Measurements from ENCODE around the gene SLCO4A1. TPM values are rescaled to one million over a fixed set of nuclear protein-coding genes. Genes with fewer than 3 reads are reported as not detected.

SLCO4A1 gene
- total RNA-seq, 4 donors from 2014 or later: 6.7 to 22.1 (median 14.4) TPM

DNA sequence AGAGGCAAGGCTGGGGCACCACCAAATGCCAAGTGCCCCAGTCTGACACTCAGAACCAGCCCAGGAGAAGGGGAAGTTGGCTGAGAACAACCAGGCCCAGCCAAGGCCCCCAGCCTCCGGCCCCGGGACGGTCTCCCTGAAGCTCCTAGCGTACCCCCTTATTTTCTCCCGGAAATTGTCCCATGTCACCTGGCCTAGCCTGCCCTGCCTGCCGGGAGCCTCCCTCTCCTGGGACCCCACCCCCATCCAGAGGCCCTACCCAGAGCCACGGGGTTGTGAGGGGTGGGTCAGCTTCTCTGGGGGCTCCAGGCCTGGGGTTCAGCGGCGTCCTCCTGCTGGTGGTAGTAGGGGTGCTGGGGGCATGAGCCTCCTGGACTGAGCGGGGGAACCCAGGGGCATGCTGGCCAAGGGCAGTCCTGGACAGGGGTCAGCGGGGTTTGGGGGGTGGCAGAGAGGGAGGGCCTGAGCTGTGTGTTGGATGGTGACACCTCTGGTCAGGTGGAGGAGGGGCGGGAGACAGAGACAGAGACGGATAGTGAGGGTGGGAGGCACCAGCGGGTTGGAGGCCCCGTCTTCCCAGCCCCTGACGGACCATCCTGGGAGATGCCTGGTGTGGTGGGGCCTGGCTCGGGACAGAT, 7.9 kb upstream of the SLCO4A1 start:
- Histone ChIP-seq H3K36me3 (no peaks in the 10 kb centered on the region), H3K27ac (no peak overlapping the region), H3K27me3 (peaks cover 0 to 94% (median 0%) of the 10 kb centered on the region in 4 donors), H3K9me3 (no peaks in the 10 kb centered on the region), H3K4me3 (no peak overlapping the region), H3K4me1 (no peaks in the 10 kb centered on the region)
- intact Hi-C loops (cut with DNase I): no loop called here
- no peak for TF ChIP-seq POLR2A (IDR thresholded peaks at IDR 0.05)
- TF ChIP-seq, protein P1, sequence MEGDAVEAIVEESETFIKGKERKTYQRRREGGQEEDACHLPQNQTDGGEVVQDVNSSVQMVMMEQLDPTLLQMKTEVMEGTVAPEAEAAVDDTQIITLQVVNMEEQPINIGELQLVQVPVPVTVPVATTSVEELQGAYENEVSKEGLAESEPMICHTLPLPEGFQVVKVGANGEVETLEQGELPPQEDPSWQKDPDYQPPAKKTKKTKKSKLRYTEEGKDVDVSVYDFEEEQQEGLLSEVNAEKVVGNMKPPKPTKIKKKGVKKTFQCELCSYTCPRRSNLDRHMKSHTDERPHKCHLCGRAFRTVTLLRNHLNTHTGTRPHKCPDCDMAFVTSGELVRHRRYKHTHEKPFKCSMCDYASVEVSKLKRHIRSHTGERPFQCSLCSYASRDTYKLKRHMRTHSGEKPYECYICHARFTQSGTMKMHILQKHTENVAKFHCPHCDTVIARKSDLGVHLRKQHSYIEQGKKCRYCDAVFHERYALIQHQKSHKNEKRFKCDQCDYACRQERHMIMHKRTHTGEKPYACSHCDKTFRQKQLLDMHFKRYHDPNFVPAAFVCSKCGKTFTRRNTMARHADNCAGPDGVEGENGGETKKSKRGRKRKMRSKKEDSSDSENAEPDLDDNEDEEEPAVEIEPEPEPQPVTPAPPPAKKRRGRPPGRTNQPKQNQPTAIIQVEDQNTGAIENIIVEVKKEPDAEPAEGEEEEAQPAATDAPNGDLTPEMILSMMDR (IDR thresholded peaks at IDR 0.05): no peak
- 70 to 82% methylated on average over 4 to 10 of the region's 17 CpGs for WGBS, 2 donors
- DNase-seq: no peak

DNA sequence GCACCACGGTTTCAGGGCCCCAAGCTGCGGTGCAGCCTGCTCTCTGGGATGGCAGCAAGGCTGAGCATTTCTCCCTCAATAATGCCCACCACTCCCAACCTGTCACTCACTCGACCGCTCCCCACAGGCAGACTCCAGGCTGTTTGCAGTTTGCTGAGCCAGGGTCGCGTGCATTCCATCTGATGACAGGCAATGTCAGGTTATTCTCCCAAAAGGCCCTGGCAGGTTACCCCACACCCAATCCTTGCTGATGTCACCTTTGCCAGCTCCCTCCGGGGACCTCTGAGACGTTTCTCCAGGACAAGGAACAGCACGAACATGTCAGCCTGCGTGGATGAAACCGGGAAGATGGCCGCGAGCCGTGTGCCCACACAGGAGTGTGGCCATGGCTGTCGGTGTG, 7.1 kb upstream of the SLCO4A1 start:
- H3K4me1 ChIP-seq: no peaks in the 10 kb centered on the region
- H3K36me3 ChIP-seq: no peaks in the 10 kb centered on the region
- TF ChIP-seq, protein P1 (IDR thresholded peaks at IDR 0.05): no peak
- TF ChIP-seq POLR2A (IDR thresholded peaks at IDR 0.05): no peak
- no peak overlapping the region for H3K4me3 ChIP-seq
- 75 to 87% methylated on average over 13 of the region's 15 CpGs for WGBS, 2 donors
- H3K9me3 ChIP-seq: no peaks in the 10 kb centered on the region
- intact Hi-C loops (cut with DNase I): no loop called here
- H3K27me3 ChIP-seq: peaks cover 0 to 96% (median 0%) of the 10 kb centered on the region in 4 donors
- DNase-seq: no peak
- no peak overlapping the region for H3K27ac ChIP-seq

DNA sequence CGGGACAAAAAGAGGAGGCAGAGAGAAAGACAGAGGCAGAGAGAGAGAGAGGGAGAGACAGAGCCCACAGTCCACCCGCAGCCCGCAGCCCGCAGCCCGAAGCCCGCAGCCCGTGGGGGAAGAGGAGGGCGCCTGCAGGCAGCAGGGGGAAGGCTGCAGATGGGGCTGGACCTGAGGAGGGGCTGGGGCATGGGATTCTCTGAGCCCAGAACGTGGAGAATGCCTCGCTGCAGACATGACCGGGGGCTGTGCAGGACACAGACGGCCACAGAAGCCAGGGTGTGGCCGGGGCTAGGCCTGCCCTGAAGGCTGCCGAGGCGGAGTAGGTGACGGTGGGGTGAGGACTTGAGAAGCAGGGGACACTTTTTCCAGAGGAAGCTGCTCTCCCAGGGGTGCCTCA, 6.5 kb upstream of the SLCO4A1 start:
- Histone ChIP-seq H3K9me3 (no peaks in the 10 kb centered on the region), H3K4me1 (no peaks in the 10 kb centered on the region), H3K4me3 (no peak overlapping the region), H3K27me3 (peaks cover 0 to 98% (median 0%) of the 10 kb centered on the region in 4 donors), H3K36me3 (no peaks in the 10 kb centered on the region), H3K27ac (no peak overlapping the region)
- 60 to 79% methylated on average over 15 to 16 of the region's 16 CpGs for WGBS, 2 donors
- intact Hi-C loops (cut with DNase I): no loop called here
- TF ChIP-seq, protein P1 (IDR thresholded peaks at IDR 0.05): no peak
- no peak for TF ChIP-seq POLR2A (IDR thresholded peaks at IDR 0.05)
- no peak for DNase-seq

DNA sequence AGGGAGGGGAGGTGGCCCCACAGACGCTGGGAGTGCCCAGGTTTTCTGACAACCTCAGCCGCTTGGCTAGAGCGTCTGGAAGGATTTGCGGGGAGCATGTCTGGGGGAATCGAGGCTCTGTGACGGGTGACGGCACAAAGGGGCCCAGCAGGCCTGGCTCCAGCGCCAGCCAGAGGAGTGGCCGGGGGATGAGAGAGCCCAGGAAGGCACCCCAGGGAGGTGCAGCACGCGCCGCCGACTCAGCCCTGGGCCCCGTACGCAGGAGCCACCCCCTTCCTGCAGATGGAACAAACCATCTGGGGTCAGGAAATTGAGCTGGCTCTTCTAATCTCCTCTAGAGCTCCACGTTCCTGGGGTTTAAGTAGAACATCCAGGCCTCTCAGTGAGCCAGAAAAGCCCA, 5.9 kb upstream of the SLCO4A1 start:
- no peaks in the 10 kb centered on the region for H3K9me3 ChIP-seq
- H3K4me1 ChIP-seq: peaks cover 0 to 4% (median 2%) of the 10 kb centered on the region in 3 donors
- peaks cover 0 to 98% (median 0%) of the 10 kb centered on the region in 4 donors for H3K27me3 ChIP-seq
- H3K4me3 ChIP-seq: no peak overlapping the region
- H3K27ac ChIP-seq: no peak overlapping the region
- intact Hi-C loops (cut with DNase I): no loop called here
- DNase-seq: no peak
- H3K36me3 ChIP-seq: no peaks in the 10 kb centered on the region
- TF ChIP-seq POLR2A (IDR thresholded peaks at IDR 0.05): no peak
- TF ChIP-seq, protein P1 (IDR thresholded peaks at IDR 0.05): no peak
- WGBS, 2 donors: 35 to 42% methylated on average over 15 to 16 of the region's 16 CpGs

DNA sequence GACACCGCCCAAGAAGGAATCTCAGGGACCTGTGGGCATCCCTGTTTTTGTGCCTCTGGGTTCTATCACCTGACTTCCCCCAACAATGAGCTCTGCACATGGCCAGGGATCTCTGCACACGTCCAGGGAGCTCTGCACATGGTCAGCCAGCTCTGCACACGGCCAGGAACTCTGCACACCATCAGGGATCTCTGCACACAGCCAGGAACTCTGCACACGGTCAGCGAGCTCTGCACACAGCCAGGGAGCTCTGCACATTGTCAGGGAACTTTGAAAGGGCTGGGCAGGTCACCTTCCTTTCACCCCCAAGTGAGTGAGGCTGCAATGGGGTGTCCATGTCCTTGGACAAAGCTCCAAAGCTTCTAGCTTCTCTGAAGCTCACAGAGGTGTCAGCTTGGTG, 5.2 kb upstream of the SLCO4A1 start:
- no peak overlapping the region for H3K4me3 ChIP-seq
- DNase-seq: no peak
- TF ChIP-seq, protein P1 (IDR thresholded peaks at IDR 0.05): no peak
- TF ChIP-seq POLR2A (IDR thresholded peaks at IDR 0.05): no peak
- no peaks in the 10 kb centered on the region for H3K36me3 ChIP-seq
- peaks cover 0 to 98% (median 0%) of the 10 kb centered on the region in 4 donors for H3K27me3 ChIP-seq
- peaks cover 4 to 10% (median 7%) of the 10 kb centered on the region in 3 donors for H3K4me1 ChIP-seq
- no peaks in the 10 kb centered on the region for H3K9me3 ChIP-seq
- 67 to 79% methylated on average over 1 to 2 of the region's 5 CpGs for WGBS, 2 donors
- intact Hi-C loops (cut with DNase I): no loop called here
- no peak overlapping the region for H3K27ac ChIP-seq

All from esophagus squamous epithelium (tissue), 5 donors.